ENCODE measurements around the gene ZMYND10. TPM values are rescaled to one million over a fixed set of nuclear protein-coding genes. Genes with fewer than 3 reads are reported as not detected.

Gene ZMYND10
- polyA plus RNA-seq, 4 donors, result 0.43 to 2.5 (median 1.2) TPM

GRCh38 chr3:50365080-50365841, 19.7 kb upstream of the ZMYND10 start:
- peak overlapping the region; percentile 40 to 81 (median 60) for H3K4me3 ChIP-seq (ENCODE audit: low read depth in 1 of 3, low read length in 3 of 3)
- peaks cover 0 to 14% (median 0%) of the 10 kb centered on the region in 3 donors for H3K4me1 ChIP-seq (ENCODE audit: control insufficient read depth in 3 of 3, insufficient read depth in 2 of 3, low read depth in 1 of 3, low read length in 2 of 3)
- no peaks in the 10 kb centered on the region for H3K27me3 ChIP-seq (ENCODE audit: control insufficient read depth in 3 of 3, insufficient read depth in 3 of 3, low read length in 3 of 3)
- 2 to 5% (median 3%) methylated on average over 44 to 53 of the region's 53 CpGs for WGBS, 3 donors
- no peaks in the 10 kb centered on the region for H3K9me3 ChIP-seq (ENCODE audit: control insufficient read depth in 2 of 2, insufficient read depth in 1 of 2, low read depth in 1 of 2, low read length in 1 of 2)
- DNase-seq, result peak; percentile 94 to 95
- no peak for FAIRE-seq
- peak overlapping the region; percentile 12 to 82 (median 72) for H3K27ac ChIP-seq (ENCODE audit: low read depth in 1 of 3, low read length in 2 of 3)
- no peaks in the 10 kb centered on the region for H3K36me3 ChIP-seq (ENCODE audit: control insufficient read depth in 3 of 3, insufficient read depth in 2 of 3, low read depth in 1 of 3, low read length in 3 of 3)

GRCh38 chr3:50364573-50365079, 19.1 kb upstream of the ZMYND10 start:
- Histone ChIP-seq H3K36me3 (ENCODE audit: control insufficient read depth in 3 of 3, insufficient read depth in 2 of 3, low read depth in 1 of 3, low read length in 3 of 3) (no peaks in the 10 kb centered on the region), H3K4me3 (ENCODE audit: low read depth in 1 of 3, low read length in 3 of 3) (peak overlapping the region in 2 of 3 donors; percentile 60 to 81), H3K4me1 (ENCODE audit: control insufficient read depth in 3 of 3, insufficient read depth in 2 of 3, low read depth in 1 of 3, low read length in 2 of 3) (peaks cover 0 to 14% (median 0%) of the 10 kb centered on the region in 3 donors), H3K27ac (ENCODE audit: low read depth in 1 of 3, low read length in 2 of 3) (no peak overlapping the region), H3K27me3 (ENCODE audit: control insufficient read depth in 3 of 3, insufficient read depth in 3 of 3, low read length in 3 of 3) (no peaks in the 10 kb centered on the region), H3K9me3 (ENCODE audit: control insufficient read depth in 2 of 2, insufficient read depth in 1 of 2, low read depth in 1 of 2, low read length in 1 of 2) (no peaks in the 10 kb centered on the region)
- WGBS, 3 donors, result 5 to 10% (median 6%) methylated on average over 34 to 48 of the region's 48 CpGs
- peak; percentile 22 to 61 for DNase-seq
- no peak for FAIRE-seq

GRCh38 chr3:50359760-50360110, 14.2 kb upstream of the ZMYND10 start:
- WGBS, 3 donors, result 20 to 30% (median 23%) methylated on average over 8 of the region's 8 CpGs
- H3K4me1 ChIP-seq (ENCODE audit: control insufficient read depth in 3 of 3, insufficient read depth in 2 of 3, low read depth in 1 of 3, low read length in 2 of 3), result peaks cover 11 to 40% (median 18%) of the 10 kb centered on the region in 3 donors
- no peak overlapping the region for H3K4me3 ChIP-seq (ENCODE audit: low read depth in 1 of 3, low read length in 3 of 3)
- H3K27ac ChIP-seq (ENCODE audit: low read depth in 1 of 3, low read length in 2 of 3), result no peak overlapping the region
- H3K27me3 ChIP-seq (ENCODE audit: control insufficient read depth in 3 of 3, insufficient read depth in 3 of 3, low read length in 3 of 3), result no peaks in the 10 kb centered on the region
- no peaks in the 10 kb centered on the region for H3K9me3 ChIP-seq (ENCODE audit: control insufficient read depth in 2 of 2, insufficient read depth in 1 of 2, low read depth in 1 of 2, low read length in 1 of 2)
- H3K36me3 ChIP-seq (ENCODE audit: control insufficient read depth in 3 of 3, insufficient read depth in 2 of 3, low read depth in 1 of 3, low read length in 3 of 3), result peaks cover 4 to 38% (median 5%) of the 10 kb centered on the region in 3 donors
- no peak for FAIRE-seq
- DNase-seq, result no peak

GRCh38 chr3:50358911-50359759, 13.6 kb upstream of the ZMYND10 start, which contains the start of gene TMEM115:
Gene TMEM115 (minus strand): TSS chr3:50359521. CDS start chr3:50359063, 458 bp downstream.
- WGBS, 3 donors, result 1% methylated on average over 63 to 64 of the region's 64 CpGs
- FAIRE-seq (no peak), DNase-seq (peak; percentile 98 to 99)
- Histone ChIP-seq H3K27me3 (ENCODE audit: control insufficient read depth in 3 of 3, insufficient read depth in 3 of 3, low read length in 3 of 3) (no peaks in the 10 kb centered on the region), H3K36me3 (ENCODE audit: control insufficient read depth in 3 of 3, insufficient read depth in 2 of 3, low read depth in 1 of 3, low read length in 3 of 3) (peaks cover 9 to 44% (median 9%) of the 10 kb centered on the region in 3 donors), H3K9me3 (ENCODE audit: control insufficient read depth in 2 of 2, insufficient read depth in 1 of 2, low read depth in 1 of 2, low read length in 1 of 2) (no peaks in the 10 kb centered on the region), H3K27ac (ENCODE audit: low read depth in 1 of 3, low read length in 2 of 3) (peak within 1 kb of the TSS; percentile 60 to 95 (median 84)), H3K4me3 (ENCODE audit: low read depth in 1 of 3, low read length in 3 of 3) (peak within 1 kb of the TSS; percentile 62 to 83 (median 67)), H3K4me1 (ENCODE audit: control insufficient read depth in 3 of 3, insufficient read depth in 2 of 3, low read depth in 1 of 3, low read length in 2 of 3) (peaks cover 11 to 35% (median 18%) of the 10 kb centered on the region in 3 donors)

- no peaks in the 10 kb centered on the region for H3K9me3 ChIP-seq (ENCODE audit: control insufficient read depth in 2 of 2, insufficient read depth in 1 of 2, low read depth in 1 of 2, low read length in 1 of 2)
- H3K4me3 ChIP-seq (ENCODE audit: low read depth in 1 of 3, low read length in 3 of 3), result peak overlapping the region; percentile 62 to 83 (median 67)
- H3K27me3 ChIP-seq (ENCODE audit: control insufficient read depth in 3 of 3, insufficient read depth in 3 of 3, low read length in 3 of 3), result no peaks in the 10 kb centered on the region
- peaks cover 11 to 35% (median 18%) of the 10 kb centered on the region in 3 donors for H3K4me1 ChIP-seq (ENCODE audit: control insufficient read depth in 3 of 3, insufficient read depth in 2 of 3, low read depth in 1 of 3, low read length in 2 of 3)
- peak overlapping the region; percentile 60 to 95 (median 84) for H3K27ac ChIP-seq (ENCODE audit: low read depth in 1 of 3, low read length in 2 of 3)
- H3K36me3 ChIP-seq (ENCODE audit: control insufficient read depth in 3 of 3, insufficient read depth in 2 of 3, low read depth in 1 of 3, low read length in 3 of 3), result peaks cover 9 to 51% (median 9%) of the 10 kb centered on the region in 3 donors
- FAIRE-seq (no peak), DNase-seq (no peak)
- 12 to 47% (median 24%) methylated on average over 24 of the region's 24 CpGs for WGBS, 3 donors
These were observed 12.9 kb upstream of the ZMYND10 start for GRCh38 chr3:50358355-50358910.

- Histone ChIP-seq H3K9me3 (ENCODE audit: control insufficient read depth in 2 of 2, insufficient read depth in 1 of 2, low read depth in 1 of 2, low read length in 1 of 2) (no peaks in the 10 kb centered on the region), H3K27ac (ENCODE audit: low read depth in 1 of 3, low read length in 2 of 3) (peak overlapping the region in 2 of 3 donors; percentile 38 to 75), H3K4me1 (ENCODE audit: control insufficient read depth in 3 of 3, insufficient read depth in 2 of 3, low read depth in 1 of 3, low read length in 2 of 3) (peaks cover 11 to 35% (median 18%) of the 10 kb centered on the region in 3 donors), H3K36me3 (ENCODE audit: control insufficient read depth in 3 of 3, insufficient read depth in 2 of 3, low read depth in 1 of 3, low read length in 3 of 3) (peaks cover 9 to 57% (median 11%) of the 10 kb centered on the region in 3 donors), H3K4me3 (ENCODE audit: low read depth in 1 of 3, low read length in 3 of 3) (peak overlapping the region in 2 of 3 donors; percentile 62 to 83), H3K27me3 (ENCODE audit: control insufficient read depth in 3 of 3, insufficient read depth in 3 of 3, low read length in 3 of 3) (no peaks in the 10 kb centered on the region)
- 29 to 56% (median 41%) methylated on average over 1 of the region's 1 CpG for WGBS, 3 donors
- no peak for FAIRE-seq
- no peak for DNase-seq
These were observed 11.9 kb upstream of the ZMYND10 start for GRCh38 chr3:50357481-50357880.

GRCh38 chr3:50356553-50356952, 11.0 kb upstream of the ZMYND10 start:
- peak; percentile 88 to 95 for DNase-seq
- Histone ChIP-seq H3K9me3 (ENCODE audit: control insufficient read depth in 2 of 2, insufficient read depth in 1 of 2, low read depth in 1 of 2, low read length in 1 of 2) (no peaks in the 10 kb centered on the region), H3K36me3 (ENCODE audit: control insufficient read depth in 3 of 3, insufficient read depth in 2 of 3, low read depth in 1 of 3, low read length in 3 of 3) (peaks cover 9 to 65% (median 11%) of the 10 kb centered on the region in 3 donors), H3K4me3 (ENCODE audit: low read depth in 1 of 3, low read length in 3 of 3) (peak overlapping the region in 2 of 3 donors; percentile 62 to 83), H3K4me1 (ENCODE audit: control insufficient read depth in 3 of 3, insufficient read depth in 2 of 3, low read depth in 1 of 3, low read length in 2 of 3) (peaks cover 11 to 37% (median 18%) of the 10 kb centered on the region in 3 donors), H3K27me3 (ENCODE audit: control insufficient read depth in 3 of 3, insufficient read depth in 3 of 3, low read length in 3 of 3) (no peaks in the 10 kb centered on the region), H3K27ac (ENCODE audit: low read depth in 1 of 3, low read length in 2 of 3) (peak overlapping the region; percentile 38 to 81 (median 75))
- FAIRE-seq, result no peak
- 24 to 41% (median 28%) methylated on average over 5 of the region's 5 CpGs for WGBS, 3 donors

Data from small intestine (tissue), 7 donors.